Measurements from ENCODE around the gene MAP6D1. TPM values are rescaled to one million over a fixed set of nuclear protein-coding genes. Genes with fewer than 3 reads are reported as not detected.

The MAP6D1 gene
- total RNA-seq, 1 experiment from 2014 or later, result 2.9 TPM

GRCh38 chr3:183824761-183825455 is 469 bp downstream of the MAP6D1 start:
- no TSS peak for BruUV-seq (replicated peaks)
- intact Hi-C loops (cut with micrococcal nuclease; ENCODE audit: unreplicated experiment), result loop anchor here (1.0 kb wide), 2 partner anchors 59 to 356 kb away; partner anchors contain the start of gene PARL
- no peaks in the 10 kb centered on the region for H3K9me3 Mint-ChIP-seq (ENCODE audit: unreplicated experiment)
- Histone ChIP-seq H3K9me3 (no peaks in the 10 kb centered on the region), H3K36me3 (ENCODE audit: control insufficient read depth, insufficient read depth, low read length) (no peaks in the 10 kb centered on the region; the same call in 1 of the 2 replicates), H3K4me3 (ENCODE audit: low read depth, low read length) (peak overlapping the region; percentile 52), H3K4me1 (peaks cover 8% of the 10 kb centered on the region), H3K27me3 (replicated peaks; ENCODE audit: control insufficient read depth, insufficient read depth, low read length) (no peaks in the 10 kb centered on the region)
- no peak for TF ChIP-seq CTCF (IDR thresholded peaks at IDR 0.05; ENCODE audit: insufficient read depth in 1 of 2, low read depth in 1 of 2, low read length in 1 of 2, severe bottlenecking in 1 of 2, unreplicated experiment in 1 of 2)
- no peaks in the 10 kb centered on the region for H3K27me3 Mint-ChIP-seq (ENCODE audit: insufficient read depth, unreplicated experiment)
- CTCF ChIA-PET, result interaction anchor here (1.0 to 2.2 kb wide), 3 partner anchors 9 to 360 kb away, joined by 3 to 12 read pairs (median 3); partner anchors contain the start of gene PARL
- peak overlapping the region; percentile 57 for H3K27ac Mint-ChIP-seq (ENCODE audit: unreplicated experiment)
- peak overlapping the region; percentile 83 for H3K4me3 Mint-ChIP-seq (ENCODE audit: unreplicated experiment)
- POLR2A ChIA-PET, result interaction anchor here (1.0 kb wide), 1 partner anchor 60 kb away, joined by 3 read pairs; the partner anchor contains the start of gene PARL
- peaks cover 8% of the 10 kb centered on the region for H3K4me1 Mint-ChIP-seq (ENCODE audit: low read depth, unreplicated experiment)
- peaks cover 20% of the 10 kb centered on the region for H3K36me3 Mint-ChIP-seq (ENCODE audit: insufficient read depth, unreplicated experiment)
- DNase-seq, result peak in 1 of 2 experiments; percentile 41

DNA sequence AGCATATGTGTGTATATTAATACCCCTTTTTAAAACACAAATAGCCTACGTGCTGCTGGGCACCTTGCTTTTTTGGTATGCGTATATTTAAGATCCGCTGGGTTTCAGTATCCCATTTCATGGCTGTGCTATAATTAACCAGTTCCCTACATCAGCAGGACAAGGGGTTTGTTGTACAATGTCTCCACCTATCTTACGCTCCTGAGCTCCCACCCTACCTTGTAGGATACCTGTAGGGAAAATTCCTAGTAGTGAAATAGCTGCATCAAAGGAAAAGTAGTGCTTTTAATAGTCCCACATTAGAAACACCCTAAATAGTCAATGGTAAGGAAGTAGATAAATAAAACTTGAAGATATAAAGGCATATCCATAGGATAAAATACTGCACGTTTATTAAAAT is 1.4 kb downstream of the MAP6D1 start:
- Mint-ChIP-seq H3K36me3 (ENCODE audit: insufficient read depth, unreplicated experiment) (peaks cover 23% of the 10 kb centered on the region), H3K4me1 (ENCODE audit: low read depth, unreplicated experiment) (peaks cover 8% of the 10 kb centered on the region), H3K4me3 (ENCODE audit: unreplicated experiment) (peak overlapping the region; percentile 83), H3K27ac (ENCODE audit: unreplicated experiment) (peak overlapping the region; percentile 57), H3K9me3 (ENCODE audit: unreplicated experiment) (no peaks in the 10 kb centered on the region), H3K27me3 (ENCODE audit: insufficient read depth, unreplicated experiment) (no peaks in the 10 kb centered on the region)
- intact Hi-C loops (cut with micrococcal nuclease; ENCODE audit: unreplicated experiment), result loop anchor here (1.0 kb wide), 1 partner anchor 355 kb away; no protein-coding TSS in a partner anchor
- ChIA-PET POLR2A (interaction anchor here (0.6 kb wide), 1 partner anchor 156 kb away, joined by 3 read pairs; no protein-coding TSS in a partner anchor), CTCF (interaction anchor here (1.0 to 1.1 kb wide), 2 partner anchors 8 to 395 kb away, joined by 3 read pairs; partner anchors contain the start of gene MCF2L2)
- no peaks in the 10 kb centered on the region; the same call in 1 of the 2 replicates for H3K36me3 ChIP-seq (ENCODE audit: control insufficient read depth, insufficient read depth, low read length)
- no peaks in the 10 kb centered on the region for H3K9me3 ChIP-seq
- DNase-seq, result no peak
- TSS peak; percentile 18 for BruUV-seq (replicated peaks)
- H3K4me3 ChIP-seq (ENCODE audit: low read depth, low read length), result no peak overlapping the region
- H3K4me1 ChIP-seq, result peaks cover 8% of the 10 kb centered on the region
- peak in 1 of 2 experiments; percentile 33 for TF ChIP-seq CTCF (IDR thresholded peaks at IDR 0.05; ENCODE audit: insufficient read depth in 1 of 2, low read depth in 1 of 2, low read length in 1 of 2, severe bottlenecking in 1 of 2, unreplicated experiment in 1 of 2)
- no peaks in the 10 kb centered on the region for H3K27me3 ChIP-seq (replicated peaks; ENCODE audit: control insufficient read depth, insufficient read depth, low read length)

- Mint-ChIP-seq H3K9me3 (ENCODE audit: unreplicated experiment) (no peaks in the 10 kb centered on the region), H3K27me3 (ENCODE audit: insufficient read depth, unreplicated experiment) (no peaks in the 10 kb centered on the region), H3K4me3 (ENCODE audit: unreplicated experiment) (no peak overlapping the region), H3K27ac (ENCODE audit: unreplicated experiment) (no peak overlapping the region), H3K4me1 (ENCODE audit: low read depth, unreplicated experiment) (peaks cover 8% of the 10 kb centered on the region), H3K36me3 (ENCODE audit: insufficient read depth, unreplicated experiment) (peaks cover 23% of the 10 kb centered on the region)
- no peaks in the 10 kb centered on the region for H3K27me3 ChIP-seq (replicated peaks; ENCODE audit: control insufficient read depth, insufficient read depth, low read length)
- no peak for DNase-seq
- BruUV-seq (replicated peaks), result no TSS peak
- no peaks in the 10 kb centered on the region for H3K9me3 ChIP-seq
- ChIA-PET POLR2A (no interaction called here), CTCF (no interaction called here)
- H3K4me3 ChIP-seq (ENCODE audit: low read depth, low read length), result no peak overlapping the region
- intact Hi-C loops (cut with micrococcal nuclease; ENCODE audit: unreplicated experiment), result no loop called here
- H3K36me3 ChIP-seq (ENCODE audit: control insufficient read depth, insufficient read depth, low read length), result no peaks in the 10 kb centered on the region
- TF ChIP-seq CTCF (IDR thresholded peaks at IDR 0.05; ENCODE audit: insufficient read depth in 1 of 2, low read depth in 1 of 2, low read length in 1 of 2, severe bottlenecking in 1 of 2, unreplicated experiment in 1 of 2), result no peak
- H3K4me1 ChIP-seq, result peaks cover 8% of the 10 kb centered on the region
Measured at GRCh38 chr3:183822631-183823030, 2.7 kb downstream of the MAP6D1 start.
